Thoracic aorta (tissue), 2 donors: ENCODE measurements around the gene FSD1L. TPM values are rescaled to one million over a fixed set of nuclear protein-coding genes. Genes with fewer than 3 reads are reported as not detected.

Experiments used
- ATAC-seq: fragments of 150-250 bp; one replicate; pipeline ENCODE4 v1.8.0; 2017; ENCODE audit warnings: low read depth; ENCODE audit not compliant: insufficient number of reproducible peaks, low FRiP score
- DNase-seq: peaks from one replicate; pipeline ENCODE4 v3.0.0-alpha.2; 2020; ENCODE audit warnings: low spot score
- H3K27ac ChIP-seq, 2 donors: fragments of 200-600 bp; sonication (generic); 1 replicate in 1 of 2; 2 replicates in 1 of 2; pipeline ENCODE4 v1.5.1; 2016; ENCODE audit warnings: mild to moderate bottlenecking in 2 of 2, moderate library complexity in 2 of 2
- H3K27me3 ChIP-seq: fragments of 200-600 bp; sonication (generic); replicated peaks from 2 replicates; pipeline ENCODE4 v1.6.0; 2016; ENCODE audit warnings: mild to moderate bottlenecking; ENCODE audit not compliant: insufficient read depth
- H3K36me3 ChIP-seq: fragments of 200-600 bp; sonication (generic); one replicate; pipeline ENCODE4 v1.5.1; 2016
- H3K4me1 ChIP-seq, 2 donors: fragments of 200-600 bp; sonication (generic); 1 replicate in 1 of 2; 2 replicates in 1 of 2; pipeline versions ENCODE4 v1.5.1 to v1.6.0; 2016; ENCODE audit warnings: low read depth in 2 of 2, mild to moderate bottlenecking in 1 of 2; ENCODE audit not compliant: control insufficient read depth in 1 of 2
- H3K4me3 ChIP-seq: fragments of 200-600 bp; sonication (generic); 2 replicates; pipeline ENCODE4 v1.5.1; 2016; ENCODE audit warnings: mild to moderate bottlenecking
- H3K9me3 ChIP-seq: fragments of 200-600 bp; sonication (generic); 2 replicates; pipeline ENCODE4 v1.5.1; 2016
- CTCF ChIP-seq: fragments of 200-600 bp; sonication (generic); IDR thresholded peaks from one replicate; pipeline ENCODE4 v1.5.1; 2019; ENCODE audit warnings: antibody characterized with exemption
- total RNA-seq, 2 donors: library from RNA; depleted of rRNA; stranded (reverse); fragments of >200 nt; gene quantifications; one replicate each; pipeline versions ENCODE4 v1.1.0 to v1.2.3, GENCODE V29; 2016

Gene FSD1L
- total RNA-seq, 2 donors from 2014 or later, result 3.5 to 5.1 TPM

GRCh38 chr9:105426657-105427056 is 21.2 kb upstream of the FSD1L start:
- ATAC-seq (no peak), DNase-seq (no peak)
- Histone ChIP-seq H3K27me3 (no peaks in the 10 kb centered on the region), H3K27ac (no peak overlapping the region), H3K4me3 (no peak overlapping the region), H3K9me3 (no peaks in the 10 kb centered on the region), H3K36me3 (no peaks in the 10 kb centered on the region), H3K4me1 (no peaks in the 10 kb centered on the region)
- TF ChIP-seq CTCF, result no peak

- no peak for TF ChIP-seq CTCF
- ATAC-seq, result no peak
Observed at GRCh38 chr9:105431424-105432246, 16.2 kb upstream of the FSD1L start.

GRCh38 chr9:105432247-105432842 is 15.5 kb upstream of the FSD1L start:
- Histone ChIP-seq H3K4me1 (no peaks in the 10 kb centered on the region), H3K27me3 (no peaks in the 10 kb centered on the region), H3K27ac (no peak overlapping the region), H3K36me3 (no peaks in the 10 kb centered on the region), H3K9me3 (no peaks in the 10 kb centered on the region), H3K4me3 (no peak overlapping the region)
- ATAC-seq (no peak), DNase-seq (no peak)
- TF ChIP-seq CTCF, result no peak

More at GRCh38 chr9:105431424-105432246, 16.2 kb upstream of the FSD1L start:
- no peaks in the 10 kb centered on the region for H3K9me3 ChIP-seq
- no peak for DNase-seq
- no peaks in the 10 kb centered on the region for H3K27me3 ChIP-seq
- H3K27ac ChIP-seq, result no peak overlapping the region
- no peak overlapping the region for H3K4me3 ChIP-seq
- H3K4me1 ChIP-seq, result no peaks in the 10 kb centered on the region
- no peaks in the 10 kb centered on the region for H3K36me3 ChIP-seq

- DNase-seq, result no peak
- H3K9me3 ChIP-seq, result no peaks in the 10 kb centered on the region
- no peak for ATAC-seq
- no peak for TF ChIP-seq CTCF
- H3K4me1 ChIP-seq, result no peaks in the 10 kb centered on the region
- no peaks in the 10 kb centered on the region for H3K27me3 ChIP-seq
- H3K4me3 ChIP-seq, result no peak overlapping the region
- H3K36me3 ChIP-seq, result no peaks in the 10 kb centered on the region
- H3K27ac ChIP-seq, result no peak overlapping the region
Observed at GRCh38 chr9:105435453-105435852, 12.4 kb upstream of the FSD1L start.

GRCh38 chr9:105436783-105437182 is 11.1 kb upstream of the FSD1L start:
- Histone ChIP-seq H3K27me3 (no peaks in the 10 kb centered on the region), H3K9me3 (no peaks in the 10 kb centered on the region), H3K4me3 (no peak overlapping the region), H3K36me3 (no peaks in the 10 kb centered on the region), H3K4me1 (no peaks in the 10 kb centered on the region), H3K27ac (no peak overlapping the region)
- no peak for TF ChIP-seq CTCF
- ATAC-seq, result no peak
- DNase-seq, result no peak
